HG03558 (cell line): ENCODE results near the gene PXN.

Experiments used
- ATAC-seq: cut with Tn5 transposase; IDR thresholded peaks from one replicate; pipeline ENCODE4 v1.9.1; 2021; ENCODE audit warnings: moderate number of reproducible peaks; ENCODE audit not compliant: unreplicated experiment; ENCODE audit errors: extremely low read depth

Gene PXN

DNA sequence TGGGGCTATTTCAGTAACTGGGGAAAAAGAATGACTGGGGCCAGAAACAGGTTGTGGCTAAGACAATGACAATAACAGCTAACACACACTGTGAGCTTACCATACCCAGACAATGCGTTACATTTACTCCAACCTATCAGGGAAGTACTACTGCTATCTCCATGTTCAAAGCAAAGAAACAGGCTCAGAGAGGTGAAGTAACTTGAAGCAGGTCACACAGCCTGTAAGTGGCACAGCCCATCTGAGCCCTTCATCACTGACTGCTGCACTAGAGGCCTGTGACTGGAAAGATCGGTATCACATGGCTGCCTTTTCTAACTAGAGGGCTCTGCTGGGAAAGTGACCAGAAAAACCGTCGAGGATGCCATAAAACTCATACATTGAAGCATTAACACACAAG is 78.9 kb downstream of the PXN start:
- no peak for ATAC-seq

- ATAC-seq, result no peak
Observed at GRCh38 chr12:120183211-120183631, 82.3 kb downstream of the PXN start.

DNA sequence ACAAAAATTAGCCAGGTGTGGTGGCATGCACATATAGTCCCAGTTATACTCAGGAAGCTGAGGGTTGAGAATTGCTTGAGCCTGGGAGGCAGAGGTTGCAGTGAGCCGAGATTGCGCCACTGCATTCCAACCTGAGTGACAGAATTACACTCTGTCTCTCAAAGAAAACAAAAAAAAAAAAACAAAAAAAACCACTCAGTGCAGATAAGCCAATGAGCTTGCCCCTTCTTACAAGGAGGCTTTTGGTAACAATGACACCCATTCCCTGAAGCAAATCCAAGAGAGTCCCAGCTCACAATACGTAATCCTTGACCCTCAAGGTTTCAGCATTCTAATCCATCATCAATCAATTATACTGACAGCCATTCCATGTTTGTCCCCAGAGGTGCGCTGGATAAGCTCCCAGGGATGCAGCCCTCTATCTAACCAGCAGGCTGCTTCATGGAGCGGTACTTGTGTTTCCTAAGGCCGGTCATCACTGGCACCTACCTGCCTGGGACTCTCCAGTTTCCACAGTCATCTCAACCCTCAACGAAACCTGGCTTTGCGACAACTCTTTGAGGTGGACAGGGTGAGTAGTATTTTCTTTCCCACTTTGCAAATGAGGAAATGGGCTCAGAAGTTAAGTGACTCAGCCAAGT is 83.4 kb downstream of the PXN start:
- no peak for ATAC-seq

GRCh38 chr12:120180975-120181374 is 84.6 kb downstream of the PXN start:
- ATAC-seq, result no peak

GRCh38 chr12:120175537-120175936 is 90.0 kb downstream of the PXN start:
- no peak for ATAC-seq

- ATAC-seq, result no peak
Observed at GRCh38 chr12:120175062-120175461, 90.5 kb downstream of the PXN start.

- no peak for ATAC-seq
Observed at GRCh38 chr12:120172053-120172452, 93.5 kb downstream of the PXN start.

DNA sequence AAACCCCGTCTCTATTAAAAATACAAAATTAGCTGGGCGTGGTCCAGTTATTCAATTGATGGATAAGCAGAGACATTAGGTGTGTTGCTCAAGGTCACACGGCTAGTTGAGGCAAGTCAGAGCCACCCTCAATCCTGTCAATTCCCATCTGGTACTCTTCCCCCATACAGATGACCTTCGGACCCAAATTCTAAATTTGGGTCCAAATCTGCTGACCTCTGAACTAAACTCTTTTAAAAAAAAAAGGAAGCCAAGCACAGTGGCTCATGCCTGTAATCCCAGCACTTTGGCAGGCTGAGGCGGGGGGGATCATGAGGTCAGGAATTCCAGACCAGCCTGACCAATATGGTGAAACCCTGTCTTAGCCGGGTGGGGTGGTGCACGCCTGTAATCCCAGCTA is 94.9 kb downstream of the PXN start:
- ATAC-seq, result no peak

DNA sequence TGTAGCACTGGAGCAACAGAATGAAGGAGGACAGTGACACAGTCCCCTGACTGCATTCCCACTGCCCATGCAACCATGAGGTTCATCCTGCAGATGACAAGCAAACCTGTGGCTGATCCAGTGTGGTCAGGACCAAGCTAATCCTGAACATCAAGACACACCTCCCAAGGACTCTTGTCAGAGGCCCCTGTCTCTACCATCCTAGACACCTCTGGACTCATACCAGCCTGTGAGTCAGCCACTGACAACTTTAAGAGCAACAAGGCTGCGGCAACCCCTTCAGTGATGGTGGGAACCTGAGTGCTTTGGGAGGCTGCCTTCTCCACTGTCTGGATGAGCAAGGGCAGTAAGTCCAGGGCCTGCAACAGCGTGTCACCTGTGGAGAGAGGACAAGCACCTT is 95.6 kb downstream of the PXN start:
- ATAC-seq, result no peak

DNA sequence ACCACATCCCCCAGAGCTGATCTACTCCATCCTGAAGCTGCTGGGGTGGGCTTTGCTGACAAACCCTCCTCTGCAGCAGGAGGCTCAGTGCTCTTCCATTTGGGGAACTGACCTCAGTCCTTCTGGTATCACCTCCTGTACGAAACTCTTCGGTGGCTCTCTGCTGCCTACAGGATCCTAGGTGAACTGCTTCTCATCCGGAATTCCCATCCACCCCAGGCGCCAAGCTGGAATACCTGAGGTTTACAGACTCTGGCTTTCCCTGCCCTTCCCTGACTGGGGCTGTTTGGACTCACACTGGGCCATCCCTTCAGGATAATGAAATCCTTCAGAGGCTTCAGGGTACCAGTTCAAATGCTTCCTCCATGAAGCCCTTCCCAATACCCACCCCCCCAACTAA is 97.2 kb downstream of the PXN start:
- ATAC-seq, result no peak

GRCh38 chr12:120167529-120168095 is 97.9 kb downstream of the PXN start:
- ATAC-seq, result no peak

- ATAC-seq, result no peak
Observed at GRCh38 chr12:120164293-120164692, 101.2 kb downstream of the PXN start.

- ATAC-seq, result no peak
Observed at GRCh38 chr12:120162763-120163162, 102.8 kb downstream of the PXN start.

DNA sequence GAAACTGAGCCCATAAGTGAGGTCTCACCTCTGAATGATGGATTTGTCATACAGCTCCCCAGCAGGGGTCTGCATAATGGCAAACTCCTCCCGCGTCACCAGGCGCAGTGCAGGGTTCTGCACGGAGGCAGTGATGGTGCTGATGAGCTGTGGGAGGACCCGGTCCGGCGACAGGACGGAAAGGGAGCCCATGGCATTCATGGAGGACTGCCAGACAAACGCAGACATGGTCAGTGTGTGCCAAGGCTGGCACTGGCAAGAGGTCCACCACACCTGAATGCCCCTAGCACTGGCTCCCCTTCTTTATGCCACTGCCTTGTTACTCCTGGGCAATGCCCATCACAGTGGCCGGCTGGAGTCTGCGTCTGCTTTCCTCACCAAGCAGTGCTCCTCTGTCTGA is 103.7 kb downstream of the PXN start:
- no peak for ATAC-seq
